Stimulated activated CD4-positive, alpha-beta T cell treated with anti-CD3 and anti-CD28 coated beads, Interleukin-15, amount 100 ng/mL, for 1 hour (primary cell): ENCODE data around the gene ABI1.

Experiments used
- DNase-seq, 2 donors: peaks; one replicate each; pipeline ENCODE4 v3.0.0-alpha.2; 2020; ENCODE audit warnings: low read depth in 1 of 2, low spot score in 1 of 2

ABI1 gene

DNA sequence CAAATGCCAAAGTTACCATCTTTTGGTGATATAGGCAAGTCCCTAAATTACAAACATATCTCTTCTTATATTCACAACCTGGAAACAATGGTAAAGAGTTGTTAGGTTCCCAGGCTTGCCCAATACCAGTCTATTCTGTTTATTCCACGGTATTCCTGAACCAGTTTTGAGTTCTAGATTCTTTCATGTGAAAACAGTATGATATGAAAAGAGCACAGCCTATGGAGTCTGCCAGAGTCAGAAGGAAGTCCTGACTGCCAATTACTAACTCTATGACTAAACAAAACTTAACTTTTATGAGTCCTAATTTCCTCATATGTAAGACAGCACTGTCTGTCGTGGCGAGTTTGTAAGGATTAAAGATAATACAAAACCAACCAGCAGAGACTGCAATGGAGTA is 5.6 kb downstream of the ABI1 start:
- no peak for DNase-seq

DNA sequence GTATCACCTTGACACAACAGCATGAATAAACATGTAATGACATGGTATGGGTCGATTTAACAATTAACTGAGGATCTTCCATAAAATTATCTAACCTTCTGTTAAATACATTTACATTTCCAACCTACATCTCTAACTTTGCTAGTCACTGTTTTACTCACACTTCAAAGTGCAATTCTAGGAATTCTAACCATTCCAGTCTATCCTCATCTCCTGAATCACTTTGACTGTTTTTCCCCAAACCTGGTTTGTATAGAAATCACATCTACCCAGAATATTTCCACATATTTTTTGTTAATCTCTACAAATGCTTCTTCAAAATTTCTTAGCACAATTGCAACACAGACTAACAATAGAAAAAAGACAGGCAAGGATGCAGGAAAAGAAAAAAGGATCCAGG is 6.2 kb downstream of the ABI1 start:
- DNase-seq = no peak

DNA sequence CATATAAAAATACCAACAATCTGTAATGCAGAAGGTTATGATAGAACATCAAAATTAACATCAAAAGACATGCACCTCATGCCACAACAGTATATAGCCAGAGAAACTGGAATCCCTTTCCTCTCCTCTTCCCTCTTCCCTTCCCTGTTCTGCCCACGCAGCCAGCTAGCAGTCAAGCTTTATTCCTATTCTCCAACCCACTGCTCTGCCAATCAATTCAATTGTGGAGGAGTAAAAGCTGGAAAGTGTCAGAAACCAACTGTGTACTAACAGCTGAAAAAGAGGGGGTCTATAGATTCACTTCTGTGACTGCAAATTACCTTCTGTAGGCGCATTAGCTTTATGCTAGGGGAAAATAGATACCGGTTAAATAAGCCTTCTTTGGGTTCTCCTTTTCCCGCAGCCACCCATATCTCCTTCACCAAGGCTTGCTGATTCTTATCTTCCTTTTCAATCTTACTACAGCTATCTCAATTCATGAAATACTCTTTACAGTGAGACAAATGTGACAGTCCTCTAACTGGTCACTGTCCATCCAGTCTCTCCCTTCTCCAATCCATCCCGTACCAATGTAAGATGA is 16.3 kb downstream of the ABI1 start:
- no peak for DNase-seq

DNA sequence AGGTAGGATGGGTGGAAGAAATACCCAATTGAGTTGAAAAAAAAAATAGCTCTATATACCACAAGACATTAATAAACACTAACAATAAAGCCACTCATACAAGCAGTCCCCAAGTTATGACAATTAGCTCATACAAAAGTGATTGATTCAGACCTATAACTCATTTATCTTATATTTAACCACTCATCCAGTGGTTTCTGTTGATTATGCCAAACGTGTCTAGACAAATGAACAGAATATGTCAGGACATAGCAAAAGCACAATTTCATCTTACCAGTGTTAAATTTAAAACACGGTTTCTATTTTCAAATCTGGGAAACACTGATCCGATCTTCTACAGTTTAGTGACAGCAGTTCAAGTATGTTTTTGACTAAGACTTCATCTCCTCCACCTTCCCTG is 17.0 kb downstream of the ABI1 start:
- no peak for DNase-seq

DNA sequence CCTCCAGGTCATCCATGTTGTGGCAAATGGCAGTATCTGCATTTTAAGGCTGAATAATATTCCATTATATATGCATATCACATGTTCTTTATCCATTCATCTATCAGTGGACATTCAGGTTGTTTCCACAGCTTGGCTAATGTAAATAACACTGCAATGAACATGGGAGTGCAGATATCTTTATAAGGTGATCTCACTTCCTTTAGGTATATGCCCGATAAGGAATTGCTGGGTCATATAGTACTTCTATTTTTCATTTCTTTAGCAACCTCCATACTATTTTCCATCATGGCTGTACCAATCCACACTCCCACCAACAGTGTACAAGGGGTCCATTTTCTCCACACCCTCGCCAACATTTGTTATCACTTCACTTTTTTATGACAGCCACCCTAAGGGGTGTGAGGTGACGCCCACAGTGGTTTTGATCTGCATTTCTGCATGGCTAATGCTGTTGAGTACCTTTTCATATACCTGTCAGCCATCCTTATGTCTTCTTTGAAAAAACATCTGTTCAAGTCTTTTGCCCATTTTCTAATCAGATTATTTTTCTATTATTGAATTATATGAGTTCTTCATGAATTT is 18.9 kb downstream of the ABI1 start:
- no peak for DNase-seq

DNA sequence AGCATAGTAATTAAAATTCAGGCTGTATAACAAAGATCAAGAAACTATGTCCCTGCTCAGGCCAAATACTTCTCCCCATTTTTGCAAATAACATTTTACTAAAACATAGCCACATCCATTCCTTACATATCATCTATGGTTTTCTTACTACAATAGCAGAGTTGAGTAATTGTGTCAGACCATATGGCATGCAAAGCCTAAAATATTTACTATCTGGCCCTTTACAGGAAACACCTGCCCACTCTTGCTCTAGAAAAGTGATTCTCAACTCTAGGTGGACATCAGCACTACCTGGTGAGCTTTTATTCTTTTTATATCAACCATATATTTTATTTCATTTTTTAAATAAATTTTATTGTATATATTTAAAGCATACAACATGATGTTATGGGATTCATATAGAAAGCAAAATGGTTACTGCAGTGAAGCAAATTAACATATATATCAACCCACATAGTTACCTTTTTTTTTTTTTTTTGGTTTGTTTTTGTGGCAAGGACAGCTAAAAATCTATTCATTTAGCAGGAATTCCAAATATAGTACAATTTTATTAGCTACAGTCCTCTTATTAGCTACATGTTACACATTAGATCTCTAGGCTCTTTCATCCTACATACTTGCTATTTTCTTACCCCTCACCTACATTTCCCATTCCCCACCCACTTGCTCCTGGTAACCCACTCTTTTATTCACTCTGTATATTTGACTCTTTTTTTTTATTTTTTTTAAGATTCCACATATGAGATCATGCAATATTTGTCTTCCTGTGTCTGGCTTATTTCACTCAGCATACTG is 19.6 kb downstream of the ABI1 start:
- no peak for DNase-seq

DNA sequence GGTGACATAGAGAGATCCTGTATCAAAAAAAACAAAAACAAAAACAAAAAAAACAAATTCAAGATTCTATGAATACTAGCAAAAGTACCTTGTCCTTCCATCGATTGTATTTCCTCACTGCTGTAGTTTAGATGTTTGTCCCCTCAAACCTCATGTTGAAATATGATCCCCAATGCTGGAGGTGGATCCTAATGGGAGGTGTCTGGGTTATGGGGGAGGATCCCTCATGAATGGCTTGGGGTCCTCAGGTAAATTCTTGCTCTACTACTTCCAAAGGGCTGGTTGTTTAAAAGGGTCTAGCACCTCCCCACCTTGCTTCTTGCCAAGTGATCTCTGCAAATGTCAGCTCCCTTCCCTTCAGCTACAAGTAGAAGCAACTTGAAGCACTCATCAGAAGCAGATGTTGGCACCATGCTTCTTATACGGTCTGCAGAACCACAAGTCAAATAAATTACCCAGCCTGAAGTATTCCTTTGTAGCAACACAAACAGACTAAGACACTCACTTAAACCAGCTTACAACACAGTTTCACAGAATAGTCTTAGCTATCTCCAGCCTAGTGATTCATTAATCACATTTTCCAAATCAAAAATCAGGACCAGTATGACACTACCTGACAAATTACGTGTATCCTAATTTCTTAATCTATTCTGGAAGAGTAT is 20.7 kb downstream of the ABI1 start:
- no peak for DNase-seq

DNA sequence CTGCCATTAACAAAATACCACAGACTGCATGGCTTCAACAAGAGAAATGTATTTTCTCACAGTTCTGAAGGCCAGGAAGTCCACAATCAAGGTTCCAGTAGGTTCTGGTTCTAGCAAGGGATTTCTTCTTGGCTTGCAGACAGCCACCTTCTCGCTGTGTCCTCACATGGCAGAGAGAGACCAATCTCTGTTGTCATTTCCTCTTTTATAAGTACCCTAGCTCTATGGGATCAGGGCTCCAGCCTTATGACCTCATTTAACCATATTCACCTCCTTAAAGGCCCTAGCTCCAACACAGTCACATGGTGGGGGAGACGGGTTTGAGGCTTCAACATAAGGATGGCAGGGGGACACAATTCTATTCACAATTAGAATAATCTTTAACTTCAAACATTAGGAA is 23.6 kb downstream of the ABI1 start:
- no peak for DNase-seq

DNA sequence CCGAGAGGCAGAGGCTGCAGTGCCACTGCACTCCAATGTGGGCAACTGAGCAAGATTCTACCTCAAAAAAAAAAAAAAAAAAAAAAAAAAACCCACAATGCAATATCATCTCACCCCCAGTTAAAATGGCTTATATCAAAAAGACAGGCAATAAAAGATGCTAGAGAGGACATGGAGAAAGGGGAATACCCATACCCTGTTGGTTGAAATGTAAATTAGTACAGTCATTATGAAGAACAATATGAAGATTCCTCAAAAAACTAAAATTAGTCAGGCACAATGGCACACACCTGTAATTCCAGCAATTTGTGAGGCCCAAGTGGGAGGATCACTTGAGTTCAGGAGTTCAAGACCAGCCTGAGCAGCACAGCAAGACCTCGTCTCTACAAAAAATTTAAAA is 25.7 kb downstream of the ABI1 start:
- DNase-seq = no peak

DNA sequence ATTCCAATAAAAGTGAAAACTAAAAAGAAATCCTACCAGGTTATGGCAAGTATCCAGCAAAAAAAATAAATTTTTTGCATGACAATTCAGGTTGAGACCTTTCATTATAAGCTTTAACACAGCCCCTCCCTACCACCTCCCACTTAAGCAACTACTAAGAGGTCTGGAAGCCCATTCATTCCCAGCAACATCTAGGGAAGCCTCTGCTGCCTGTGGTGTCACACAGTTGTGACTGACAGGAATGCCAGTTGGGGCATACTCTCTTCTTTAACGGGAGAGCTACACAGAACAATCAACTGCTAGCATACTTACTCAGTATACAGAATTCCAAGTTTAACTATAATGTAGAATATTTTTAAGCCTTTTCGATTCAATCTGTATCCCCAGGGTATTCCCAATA is 27.8 kb downstream of the ABI1 start:
- DNase-seq = no peak

DNA sequence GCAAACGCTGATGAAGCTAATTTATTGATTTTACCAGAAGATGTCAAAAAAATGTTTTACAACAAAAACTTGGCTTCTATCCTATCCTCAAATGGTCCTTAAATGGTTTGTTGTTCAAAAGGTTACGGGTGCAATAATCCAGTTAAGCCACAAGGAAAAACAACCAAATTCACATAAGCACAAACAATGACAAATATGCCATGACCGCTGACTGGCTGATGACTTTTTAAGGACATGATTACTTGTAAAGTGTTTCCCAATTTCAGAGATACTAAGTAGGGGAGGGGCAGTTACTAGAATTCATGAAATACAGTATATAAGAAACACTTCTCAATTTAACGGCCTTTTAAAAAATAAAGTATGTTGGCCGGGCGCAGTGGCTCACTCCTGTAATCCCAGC is 28.8 kb downstream of the ABI1 start:
- no peak for DNase-seq

DNA sequence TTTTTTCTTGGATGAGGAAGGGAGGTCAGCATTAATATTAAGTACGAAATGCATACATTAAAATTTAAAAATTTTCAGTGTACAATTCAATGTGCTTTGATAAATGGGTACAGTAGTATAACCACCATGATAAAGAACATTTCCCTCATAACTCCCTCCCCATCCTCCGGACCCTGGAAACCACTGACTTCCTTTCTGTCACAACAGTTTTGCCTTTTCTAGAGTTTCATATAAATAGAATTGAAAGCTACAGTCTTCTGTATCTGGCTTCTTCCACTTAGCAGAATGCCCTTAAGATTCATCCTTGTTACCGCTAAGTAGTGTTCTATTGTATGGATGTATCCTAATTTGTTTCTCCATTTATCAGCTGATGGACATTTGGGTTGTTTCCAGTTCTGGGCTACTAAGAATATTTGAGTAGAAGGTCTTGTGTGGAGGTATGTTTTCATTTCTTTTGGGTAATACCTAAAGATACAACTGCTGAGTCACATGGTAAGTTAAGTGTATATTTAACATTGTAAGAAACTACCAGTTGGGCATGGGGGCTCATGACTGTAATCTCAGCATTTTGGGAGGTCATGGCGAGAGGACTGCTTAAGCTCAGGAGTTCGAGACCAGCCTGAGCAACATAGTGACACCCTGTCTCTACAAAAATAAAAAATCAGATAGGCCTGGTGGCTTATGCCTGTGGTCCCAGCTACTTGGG is 30.8 kb downstream of the ABI1 start:
- DNase-seq = no peak

DNA sequence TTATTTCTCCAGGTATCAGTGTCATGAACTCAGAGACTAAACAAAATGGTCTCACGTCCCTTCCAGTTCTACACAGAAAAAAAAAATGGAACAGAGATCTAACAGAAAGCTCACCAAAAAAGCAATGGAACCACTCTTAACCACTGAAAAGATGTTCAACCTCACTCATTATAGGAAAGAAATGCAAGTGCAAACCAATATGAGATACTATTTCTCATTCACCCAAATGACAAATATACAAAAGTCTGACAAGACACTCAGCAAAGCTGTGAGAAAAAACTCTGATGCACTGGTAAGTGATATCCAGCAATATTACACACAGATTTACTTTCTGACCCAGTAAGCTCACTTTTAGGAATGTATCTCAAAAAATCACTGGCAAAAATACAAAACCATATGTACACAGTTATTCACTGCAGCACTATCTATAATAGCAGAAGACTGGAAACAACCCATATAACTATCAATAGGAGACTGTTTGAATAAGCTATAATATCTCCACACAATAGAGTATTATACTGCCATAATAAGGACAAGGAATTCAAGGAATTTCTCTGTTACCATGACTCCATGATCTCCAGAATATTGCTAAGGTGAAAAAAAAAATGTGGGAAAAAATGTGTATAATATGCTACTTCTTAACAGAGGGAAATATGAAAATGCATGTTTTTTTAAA is 36.6 kb downstream of the ABI1 start:
- no peak for DNase-seq

DNA sequence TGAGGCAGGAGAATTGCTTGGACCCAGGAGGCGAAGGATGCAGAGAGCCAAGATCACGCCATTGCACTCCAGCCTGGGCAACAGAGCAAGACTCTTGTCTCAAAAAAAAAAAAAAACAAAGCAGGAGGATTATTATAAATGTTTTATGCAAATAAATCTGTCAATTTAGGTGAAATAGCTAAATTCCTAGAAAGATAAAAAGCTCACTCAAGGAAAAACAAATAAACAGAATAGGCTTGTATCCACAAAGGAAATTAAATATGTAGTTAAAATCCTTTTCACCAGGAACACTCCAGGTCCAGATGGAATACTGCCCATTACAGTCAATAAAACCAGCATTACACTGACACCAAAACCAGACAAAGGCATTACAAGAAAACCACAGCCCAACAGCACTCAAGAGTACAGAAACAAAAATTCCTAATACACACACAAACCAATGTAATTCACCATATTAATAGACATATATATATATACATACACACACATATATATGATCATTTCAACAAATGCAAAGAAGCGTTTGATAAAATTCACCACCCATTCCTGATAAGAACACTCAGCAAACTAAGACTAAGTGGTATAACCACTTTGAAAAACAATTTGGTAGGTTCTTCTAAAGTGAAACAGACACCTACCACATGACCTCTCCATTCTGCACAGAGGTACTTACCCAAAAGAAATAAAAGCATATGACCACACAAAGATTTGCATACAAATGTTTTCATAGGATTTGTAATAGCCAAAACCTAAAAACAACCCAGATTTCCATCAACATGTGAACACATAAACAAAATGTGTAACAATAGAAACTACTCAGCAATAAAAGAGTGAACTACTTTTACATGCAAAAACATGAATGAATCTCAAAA is 38.8 kb downstream of the ABI1 start:
- DNase-seq = no peak

DNA sequence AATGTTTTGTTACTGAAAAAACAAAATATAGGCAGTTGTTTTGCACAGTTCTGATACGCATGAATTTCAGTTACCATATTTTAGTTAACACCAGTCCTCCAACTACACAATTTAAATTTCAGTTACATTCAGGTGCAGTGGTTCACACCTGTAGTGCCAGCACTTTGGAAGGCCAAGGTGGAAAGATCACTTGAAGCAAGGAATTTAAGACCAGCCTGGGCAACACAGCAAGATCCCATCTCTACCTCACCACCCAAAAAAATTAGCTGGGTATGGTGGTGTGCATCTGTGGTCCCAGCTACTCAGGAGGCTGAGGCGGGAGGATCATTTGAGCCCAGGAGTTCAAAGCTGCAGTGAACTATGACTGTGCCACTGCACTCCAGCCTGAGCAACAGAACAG is 45.3 kb downstream of the ABI1 start:
- DNase-seq = no peak

DNA sequence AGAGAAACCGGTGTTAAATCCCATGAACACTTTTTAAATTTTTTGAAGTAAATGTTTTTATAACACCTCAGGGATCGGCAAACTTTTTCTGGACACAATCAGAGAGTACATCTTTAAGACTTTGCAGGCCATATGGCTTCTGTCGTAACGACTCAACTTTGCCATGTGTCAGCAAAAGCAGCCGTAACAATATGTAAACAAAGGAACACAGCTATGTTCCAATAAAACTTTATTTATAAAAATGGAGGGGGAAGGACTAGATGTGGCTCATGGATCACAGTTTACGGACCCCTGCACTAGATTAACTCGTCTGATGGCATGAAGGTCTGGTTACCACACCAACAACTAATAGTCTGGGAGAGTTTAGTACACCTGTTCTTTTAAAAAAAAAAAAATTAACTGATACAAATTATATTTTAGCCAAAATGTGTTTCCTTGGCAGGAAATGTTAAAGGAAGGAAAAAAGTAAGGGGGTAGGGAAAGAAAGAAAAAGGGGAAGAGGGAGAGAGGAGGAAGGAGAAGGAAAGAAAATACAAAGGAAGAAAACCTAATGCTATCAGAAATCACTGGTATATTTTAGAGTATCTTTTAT is 50.2 kb downstream of the ABI1 start:
- DNase-seq = no peak

DNA sequence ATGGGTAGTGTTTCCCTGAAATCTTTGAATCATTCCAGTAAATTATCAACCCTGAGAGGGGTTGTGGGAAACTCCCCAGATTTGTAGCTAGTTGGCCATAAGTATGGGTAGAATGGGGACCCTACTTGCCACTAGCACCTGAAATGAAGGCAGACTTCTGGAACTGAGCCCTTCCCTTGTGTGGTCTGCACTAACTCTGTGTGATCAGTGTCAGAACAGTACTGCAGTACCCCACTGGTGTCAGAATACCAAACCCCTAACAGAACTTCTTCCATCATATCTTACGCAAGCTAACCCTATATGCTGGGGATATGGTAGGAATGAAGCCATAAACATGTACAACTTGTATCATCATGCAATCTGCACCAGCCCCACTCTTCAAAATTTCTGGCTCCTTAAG is 50.8 kb downstream of the ABI1 start:
- DNase-seq = no peak

DNA sequence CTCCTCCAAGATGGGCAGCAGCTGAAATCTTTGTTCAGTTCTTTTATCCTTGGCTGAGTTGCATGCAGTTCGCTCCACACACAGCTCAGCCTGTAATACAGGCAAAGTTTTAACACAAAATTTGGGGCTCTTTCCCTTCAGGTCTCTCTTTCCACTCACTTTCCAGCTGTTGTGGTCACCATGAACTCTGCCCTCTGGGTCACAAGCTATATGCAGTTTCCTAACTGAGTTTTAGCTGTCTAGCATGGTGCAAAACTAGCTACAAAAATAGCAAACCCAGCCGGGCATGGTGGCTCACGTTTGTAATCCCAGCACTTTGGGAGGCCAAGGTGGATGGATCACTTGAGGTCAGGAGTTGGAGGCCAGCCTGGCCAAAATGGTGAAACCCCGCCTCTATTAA is 53.2 kb downstream of the ABI1 start:
- no peak for DNase-seq

DNA sequence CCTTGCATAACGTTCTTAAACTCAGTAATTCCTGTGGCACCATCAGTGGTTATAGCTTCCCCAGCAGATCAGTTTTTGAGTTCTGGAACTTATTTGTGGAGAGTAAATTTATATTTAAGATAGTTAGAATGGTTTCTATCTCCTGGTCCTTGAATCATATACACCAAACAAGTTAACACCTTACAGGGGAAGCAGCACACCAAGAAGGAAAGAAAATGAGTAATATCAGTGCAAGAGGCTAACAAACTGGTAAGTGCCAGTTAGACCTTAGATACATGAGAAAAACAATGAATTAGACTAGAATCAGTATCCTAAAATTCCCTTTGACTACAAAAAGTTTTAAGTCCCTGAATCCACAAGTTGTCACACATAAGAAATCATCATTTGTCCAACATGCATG is 54.2 kb downstream of the ABI1 start:
- no peak for DNase-seq
